NK-92 treated with Interleukin-12 subunit alpha and Interleukin-12 subunit beta, amount 100 ng/mL, for 24 hours (cell line): Measurements from ENCODE around the gene UBE2G1.
"Not testable (repeated sequence)": the region's sequence is repeated elsewhere in the genome, so short reads cannot be mapped to it uniquely, and the experiment has no call there.

ENCODE experiments used
- DNase-seq: peaks from one replicate; lab custom pipeline; 2025; lab: John Stamatoyannopoulos, UW

The UBE2G1 gene

GRCh38 chr17:4366327-4367063 lies at the start of gene UBE2G1:
UBE2G1 (minus strand) TSS chr17:4366675; CDS start chr17:4366316, 359 bp downstream.
- DNase-seq, result peak; percentile 88

- DNase-seq, result peak; percentile 51
Measured at GRCh38 chr17:4412933-4413831, 46.7 kb upstream of the UBE2G1 start.

GRCh38 chr17:4411201-4411600 lies 44.7 kb upstream of the UBE2G1 start:
- DNase-seq, result no peak

- no peak for DNase-seq
Measured at GRCh38 chr17:4409659-4410058, 43.2 kb upstream of the UBE2G1 start.

GRCh38 chr17:4407851-4408250 lies 41.4 kb upstream of the UBE2G1 start:
- DNase-seq, result no peak

- no peak for DNase-seq
Measured at GRCh38 chr17:4407216-4407615, 40.7 kb upstream of the UBE2G1 start.

- DNase-seq, result no peak
Measured at GRCh38 chr17:4406386-4406785, 39.9 kb upstream of the UBE2G1 start.

- no peak for DNase-seq
Measured at GRCh38 chr17:4405699-4406098, 39.2 kb upstream of the UBE2G1 start.

- no peak for DNase-seq
Measured at GRCh38 chr17:4405038-4405669, 38.7 kb upstream of the UBE2G1 start.

- no peak for DNase-seq
Measured at GRCh38 chr17:4397840-4398239, 31.4 kb upstream of the UBE2G1 start.

GRCh38 chr17:4395111-4395478 lies 28.6 kb upstream of the UBE2G1 start:
- DNase-seq, result no peak

- no peak for DNase-seq
Measured at GRCh38 chr17:4394208-4395110, 28.0 kb upstream of the UBE2G1 start.

- DNase-seq, result no peak
Measured at GRCh38 chr17:4393806-4394205, 27.3 kb upstream of the UBE2G1 start.

GRCh38 chr17:4389079-4389478 lies 22.6 kb upstream of the UBE2G1 start:
- no peak for DNase-seq

- DNase-seq, result no peak
Measured at GRCh38 chr17:4387137-4387536, 20.7 kb upstream of the UBE2G1 start.

- no peak for DNase-seq
Measured at GRCh38 chr17:4386406-4386805, 19.9 kb upstream of the UBE2G1 start.

GRCh38 chr17:4381690-4382671 lies 15.5 kb upstream of the UBE2G1 start:
- no peak for DNase-seq

GRCh38 chr17:4378626-4379025 lies 12.2 kb upstream of the UBE2G1 start:
- DNase-seq, result no peak

GRCh38 chr17:4377247-4377646 lies 10.8 kb upstream of the UBE2G1 start:
- not testable (repeated sequence) for DNase-seq

- DNase-seq, result not testable (repeated sequence)
Measured at GRCh38 chr17:4375796-4376440, 9.4 kb upstream of the UBE2G1 start.
